ENCODE data around the gene UHRF1.

- peak; percentile 81 for TF ChIP-seq POLR2A (IDR thresholded peaks at IDR 0.05; ENCODE audit: borderline replicate concordance, extremely low read depth, insufficient read depth, insufficient read length)
- TF ChIP-seq POLR2AphosphoS5 (IDR thresholded peaks at IDR 0.05; ENCODE audit: low read depth, low read length): no peak; the same call in none of the 2 replicates
- TF ChIP-seq EZH2 (IDR thresholded peaks at IDR 0.05): no peak
- no peak for TF ChIP-seq CTCF (IDR thresholded peaks at IDR 0.05 in 2 of 3, conservative IDR thresholded peaks at IDR 0.05 in 1 of 3; ENCODE audit: borderline replicate concordance in 1 of 3, insufficient read depth in 1 of 3, low read depth in 2 of 3, low read length in 2 of 3)
- TF ChIP-seq REST (IDR thresholded peaks at IDR 0.05; ENCODE audit: low read depth): no peak
- no peak for TF ChIP-seq ATF3 (IDR thresholded peaks at IDR 0.05)
- no peak; the same call in 1 of the 2 replicates for TF ChIP-seq SIN3A (IDR thresholded peaks at IDR 0.05; ENCODE audit: low read depth)
- TF ChIP-seq ZFX (IDR thresholded peaks at IDR 0.05): peak; percentile 38; the same call in 1 of the 2 replicates
- peak; percentile 61; the same call in 1 of the 2 replicates for TF ChIP-seq MAX (IDR thresholded peaks at IDR 0.05)
- no peak for TF ChIP-seq ZBTB33 (IDR thresholded peaks at IDR 0.05; ENCODE audit: extremely low read depth, insufficient replicate concordance, low read length)
- no peak for TF ChIP-seq ELF1 (IDR thresholded peaks at IDR 0.05; ENCODE audit: borderline replicate concordance, low read depth)
- no peak for TF ChIP-seq JUND (IDR thresholded peaks at IDR 0.05)
- no peak for TF ChIP-seq ZNF274 (IDR thresholded peaks at IDR 0.05; ENCODE audit: low read depth, low read length)
- TF ChIP-seq EGR1 (IDR thresholded peaks at IDR 0.05; ENCODE audit: low read depth): peak; percentile 63; the same call in 1 of the 2 replicates
Measured at GRCh38 chr19:4909156-4909896, at the start of gene UHRF1.
